Skeletal muscle tissue (tissue), 4 donors: Measurements from ENCODE around the gene CAMK2G. TPM values are rescaled to one million over a fixed set of nuclear protein-coding genes. Genes with fewer than 3 reads are reported as not detected.

Experiments
- H3K27ac ChIP-seq: one replicate; pipeline ENCODE4 v1.7.0; 2013; ENCODE audit warnings: mild to moderate bottlenecking, low read depth, low read length, inconsistent platforms
- H3K27me3 ChIP-seq, 3 donors: one replicate each; pipeline ENCODE4 v1.7.0; 2013; ENCODE audit warnings: low read length in 3 of 3; ENCODE audit not compliant: control insufficient read depth in 3 of 3, insufficient read depth in 3 of 3
- H3K36me3 ChIP-seq, 3 donors: one replicate each; pipeline ENCODE4 v1.7.0; 2013; ENCODE audit warnings: low read length in 3 of 3; ENCODE audit not compliant: control insufficient read depth in 3 of 3, insufficient read depth in 3 of 3
- H3K4me1 ChIP-seq, 3 donors: one replicate each; pipeline ENCODE4 v1.7.0; 2013; ENCODE audit warnings: low read length in 3 of 3, mild to moderate bottlenecking in 3 of 3; ENCODE audit not compliant: control insufficient read depth in 3 of 3, insufficient read depth in 3 of 3
- H3K4me3 ChIP-seq, 3 donors: one replicate each; pipeline ENCODE4 v1.7.0; 2013; ENCODE audit warnings: low read length in 3 of 3
- H3K9ac ChIP-seq, 3 donors: one replicate each; pipeline ENCODE4 v1.7.0; 2013; ENCODE audit warnings: low read length in 3 of 3, mild to moderate bottlenecking in 3 of 3, moderate library complexity in 2 of 3, low read depth in 1 of 3
- H3K9me3 ChIP-seq, 3 donors: one replicate each; pipeline ENCODE4 v1.7.0; 2013; ENCODE audit warnings: low read length in 3 of 3; ENCODE audit not compliant: control insufficient read depth in 3 of 3
- total RNA-seq: library from RNA; depleted of rRNA; stranded (reverse); fragments of >200 nt; gene quantifications from one replicate; pipeline ENCODE4 v1.2.3, GENCODE V29; 2014
- donor health status: Osteomylitis.

Gene CAMK2G
- total RNA-seq, 1 donor from 2014 or later = 16.2 TPM

- Histone ChIP-seq H3K36me3 (peaks cover 18 to 27% (median 18%) of the 10 kb centered on the region in 3 donors), H3K4me1 (peaks cover 49 to 60% (median 58%) of the 10 kb centered on the region in 3 donors), H3K27me3 (peaks cover 0 to 4% (median 0%) of the 10 kb centered on the region in 3 donors), H3K4me3 (peak overlapping the region in 2 of 3 donors; percentile 45 to 48), H3K27ac (peak overlapping the region; percentile 16), H3K9me3 (peaks cover 0 to 2% (median 0%) of the 10 kb centered on the region in 3 donors), H3K9ac (peak overlapping the region in 2 of 3 donors; percentile 29 to 60)
Observed at GRCh38 chr10:73914036-73914435, 39.7 kb upstream of the CAMK2G start.

GRCh38 chr10:73911553-73912004 is 37.2 kb upstream of the CAMK2G start:
- Histone ChIP-seq H3K9me3 (no peaks in the 10 kb centered on the region), H3K27me3 (peaks cover 0 to 4% (median 0%) of the 10 kb centered on the region in 3 donors), H3K4me1 (peaks cover 64 to 75% (median 73%) of the 10 kb centered on the region in 3 donors), H3K27ac (peak overlapping the region; percentile 59), H3K9ac (peak overlapping the region; percentile 35 to 81 (median 74)), H3K36me3 (peaks cover 16 to 27% (median 18%) of the 10 kb centered on the region in 3 donors), H3K4me3 (peak overlapping the region; percentile 81 to 83 (median 81))

- peak within 1 kb of the TSS; percentile 59 for H3K27ac ChIP-seq
- peak within 1 kb of the TSS; percentile 81 to 83 (median 81) for H3K4me3 ChIP-seq
- H3K27me3 ChIP-seq = peaks cover 0 to 4% (median 0%) of the 10 kb centered on the region in 3 donors
- H3K9ac ChIP-seq = peak within 1 kb of the TSS; percentile 35 to 81 (median 77)
- peaks cover 16 to 24% (median 18%) of the 10 kb centered on the region in 3 donors for H3K36me3 ChIP-seq
- peaks cover 65 to 79% (median 78%) of the 10 kb centered on the region in 3 donors for H3K4me1 ChIP-seq
- no peaks in the 10 kb centered on the region for H3K9me3 ChIP-seq
Observed at GRCh38 chr10:73910764-73911552, 36.6 kb upstream of the CAMK2G start, which contains the start of gene PLAU. Gene PLAU, plus strand, starts transcription at chr10:73911132. Its CDS starts 424 bp downstream, at chr10:73911556.

- peaks cover 69 to 77% (median 75%) of the 10 kb centered on the region in 3 donors for H3K4me1 ChIP-seq
- peak overlapping the region; percentile 59 for H3K27ac ChIP-seq
- H3K9ac ChIP-seq = peak overlapping the region; percentile 35 to 81 (median 77)
Observed at GRCh38 chr10:73910401-73910763, 36.0 kb upstream of the CAMK2G start.

GRCh38 chr10:73909540-73910115 is 35.3 kb upstream of the CAMK2G start:
- Histone ChIP-seq H3K4me1 (peaks cover 66 to 70% (median 68%) of the 10 kb centered on the region in 3 donors), H3K9ac (peak overlapping the region; percentile 37 to 51 (median 43)), H3K27me3 (peaks cover 0 to 4% (median 0%) of the 10 kb centered on the region in 3 donors), H3K27ac (peak overlapping the region; percentile 82), H3K9me3 (no peaks in the 10 kb centered on the region), H3K4me3 (peak overlapping the region; percentile 8 to 28 (median 15)), H3K36me3 (peaks cover 9 to 17% (median 11%) of the 10 kb centered on the region in 3 donors)

More at GRCh38 chr10:73910401-73910763, 36.0 kb upstream of the CAMK2G start:
- Histone ChIP-seq H3K4me3 (peak overlapping the region; percentile 81 to 83 (median 81)), H3K27me3 (peaks cover 0 to 4% (median 0%) of the 10 kb centered on the region in 3 donors), H3K9me3 (no peaks in the 10 kb centered on the region), H3K36me3 (peaks cover 14 to 24% (median 16%) of the 10 kb centered on the region in 3 donors)

GRCh38 chr10:73908853-73909539 is 34.6 kb upstream of the CAMK2G start:
- no peaks in the 10 kb centered on the region for H3K9me3 ChIP-seq
- peak overlapping the region; percentile 82 for H3K27ac ChIP-seq
- H3K27me3 ChIP-seq = peaks cover 0 to 4% (median 0%) of the 10 kb centered on the region in 3 donors
- peak overlapping the region; percentile 37 to 51 (median 43) for H3K9ac ChIP-seq
- peak overlapping the region in 2 of 3 donors; percentile 8 to 28 for H3K4me3 ChIP-seq
- peaks cover 62 to 64% (median 62%) of the 10 kb centered on the region in 3 donors for H3K4me1 ChIP-seq
- peaks cover 6 to 12% (median 6%) of the 10 kb centered on the region in 3 donors for H3K36me3 ChIP-seq

- peak overlapping the region; percentile 82 for H3K27ac ChIP-seq
Observed at GRCh38 chr10:73907841-73908517, 33.6 kb upstream of the CAMK2G start.

GRCh38 chr10:73906524-73907447 is 32.4 kb upstream of the CAMK2G start:
- Histone ChIP-seq H3K9me3 (no peaks in the 10 kb centered on the region), H3K9ac (peak overlapping the region; percentile 17 to 60 (median 58)), H3K4me3 (peak overlapping the region; percentile 18 to 46 (median 36)), H3K4me1 (peaks cover 44 to 49% (median 45%) of the 10 kb centered on the region in 3 donors), H3K36me3 (no peaks in the 10 kb centered on the region), H3K27ac (peak overlapping the region; percentile 82), H3K27me3 (peaks cover 0 to 4% (median 0%) of the 10 kb centered on the region in 3 donors)

More at GRCh38 chr10:73907841-73908517, 33.6 kb upstream of the CAMK2G start:
- Histone ChIP-seq H3K36me3 (peaks cover 0 to 5% (median 4%) of the 10 kb centered on the region in 3 donors), H3K4me3 (peak overlapping the region in 1 of 3 donors; percentile 40), H3K27me3 (peaks cover 0 to 4% (median 0%) of the 10 kb centered on the region in 3 donors), H3K9me3 (no peaks in the 10 kb centered on the region), H3K4me1 (peaks cover 52 to 55% (median 54%) of the 10 kb centered on the region in 3 donors), H3K9ac (peak overlapping the region in 1 of 3 donors; percentile 51)
